Fibroblast of mammary gland (primary cell): Measurements from ENCODE around the gene CYP17A1.

Experiments used
- DNase-seq: peaks from one replicate; pipeline ENCODE4 v3.0.0-alpha.2; 2010; ENCODE audit warnings: low read depth
- H3K4me3 ChIP-seq: 2 replicates; pipeline ENCODE4 v1.5.1; 2011; ENCODE audit warnings: low read depth, mild to moderate bottlenecking, low read length, moderate library complexity; ENCODE audit not compliant: control insufficient read depth
- TF ChIP-seq, protein P1 (sequence below): conservative IDR thresholded peaks from 2 replicates; pipeline ENCODE4 v1.5.1; 2011; ENCODE audit warnings: low read depth, low read length, inconsistent platforms; ENCODE audit not compliant: control insufficient read depth, insufficient read depth

CYP17A1 gene

DNA sequence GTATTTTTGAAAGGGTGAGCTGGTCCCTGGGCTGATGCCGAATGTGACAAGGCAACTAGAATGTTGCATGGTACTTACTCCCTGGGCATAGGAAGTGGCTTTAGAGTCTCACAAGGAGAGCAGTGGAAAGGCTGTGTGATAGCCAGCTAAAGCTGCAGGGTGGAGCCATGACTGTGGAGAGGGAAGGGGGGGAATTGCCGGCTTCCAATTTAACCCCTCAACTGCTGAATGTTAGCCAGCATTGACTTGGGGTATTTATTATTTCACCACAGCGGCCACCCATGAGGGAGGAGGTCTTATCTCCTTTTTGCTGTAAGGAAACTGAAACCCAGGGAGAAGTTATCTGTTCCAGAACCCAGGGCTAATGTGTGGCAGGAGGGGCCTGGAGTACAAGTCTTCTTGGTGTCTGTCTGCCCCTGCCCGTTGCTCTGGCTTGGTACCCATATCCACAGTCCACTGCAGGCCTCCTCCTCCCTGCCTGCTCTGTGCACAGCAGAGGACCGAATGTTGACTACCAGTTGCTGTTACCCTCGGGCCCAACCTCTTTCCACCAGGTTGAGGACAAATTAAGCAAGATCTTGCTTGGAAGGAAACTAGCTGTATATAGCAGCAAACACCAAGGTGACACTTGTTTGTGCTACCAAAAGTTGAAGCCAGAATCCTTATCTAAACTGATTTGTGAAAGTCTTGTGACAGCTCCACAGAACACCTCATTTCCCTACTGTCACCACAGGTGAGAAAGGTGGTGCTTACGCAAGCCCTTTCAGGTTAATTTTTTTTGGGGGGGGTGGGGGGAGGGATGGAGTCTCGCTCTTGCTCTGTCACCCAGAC, 55.9 kb downstream of the CYP17A1 start:
- no peak overlapping the region for H3K4me3 ChIP-seq
- TF ChIP-seq, protein P1, sequence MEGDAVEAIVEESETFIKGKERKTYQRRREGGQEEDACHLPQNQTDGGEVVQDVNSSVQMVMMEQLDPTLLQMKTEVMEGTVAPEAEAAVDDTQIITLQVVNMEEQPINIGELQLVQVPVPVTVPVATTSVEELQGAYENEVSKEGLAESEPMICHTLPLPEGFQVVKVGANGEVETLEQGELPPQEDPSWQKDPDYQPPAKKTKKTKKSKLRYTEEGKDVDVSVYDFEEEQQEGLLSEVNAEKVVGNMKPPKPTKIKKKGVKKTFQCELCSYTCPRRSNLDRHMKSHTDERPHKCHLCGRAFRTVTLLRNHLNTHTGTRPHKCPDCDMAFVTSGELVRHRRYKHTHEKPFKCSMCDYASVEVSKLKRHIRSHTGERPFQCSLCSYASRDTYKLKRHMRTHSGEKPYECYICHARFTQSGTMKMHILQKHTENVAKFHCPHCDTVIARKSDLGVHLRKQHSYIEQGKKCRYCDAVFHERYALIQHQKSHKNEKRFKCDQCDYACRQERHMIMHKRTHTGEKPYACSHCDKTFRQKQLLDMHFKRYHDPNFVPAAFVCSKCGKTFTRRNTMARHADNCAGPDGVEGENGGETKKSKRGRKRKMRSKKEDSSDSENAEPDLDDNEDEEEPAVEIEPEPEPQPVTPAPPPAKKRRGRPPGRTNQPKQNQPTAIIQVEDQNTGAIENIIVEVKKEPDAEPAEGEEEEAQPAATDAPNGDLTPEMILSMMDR: no peak
- DNase-seq: no peak
